GM04503 (cell line): Measurements from ENCODE around the gene ZNF638.
"Not testable (repeated sequence)": the region's sequence is repeated elsewhere in the genome, so short reads cannot be mapped to it uniquely, and the experiment has no call there.

Experiments
- DNase-seq: peaks from one replicate; pipeline ENCODE4 v3.0.0-alpha.2; 2012; ENCODE audit warnings: low read depth

Gene ZNF638

DNA sequence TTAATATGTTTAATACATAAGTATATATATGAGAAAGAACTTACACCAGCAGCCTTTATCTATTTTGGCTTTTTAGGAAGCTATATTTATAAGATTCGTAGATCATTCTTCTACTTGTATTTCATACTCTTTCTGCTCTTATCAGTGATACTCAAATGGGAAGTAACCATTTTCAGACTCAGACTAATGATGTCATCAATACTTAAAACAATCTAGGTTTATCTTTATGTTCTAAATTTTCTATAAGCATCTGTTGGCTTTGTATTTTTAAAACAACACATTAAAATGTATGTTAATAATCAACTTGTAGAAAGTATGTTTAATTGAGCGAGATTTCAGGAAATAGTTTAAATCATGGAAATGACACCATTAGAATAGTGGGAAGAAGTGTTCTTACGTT is 70.8 kb downstream of the ZNF638 start:
- no peak for DNase-seq

DNA sequence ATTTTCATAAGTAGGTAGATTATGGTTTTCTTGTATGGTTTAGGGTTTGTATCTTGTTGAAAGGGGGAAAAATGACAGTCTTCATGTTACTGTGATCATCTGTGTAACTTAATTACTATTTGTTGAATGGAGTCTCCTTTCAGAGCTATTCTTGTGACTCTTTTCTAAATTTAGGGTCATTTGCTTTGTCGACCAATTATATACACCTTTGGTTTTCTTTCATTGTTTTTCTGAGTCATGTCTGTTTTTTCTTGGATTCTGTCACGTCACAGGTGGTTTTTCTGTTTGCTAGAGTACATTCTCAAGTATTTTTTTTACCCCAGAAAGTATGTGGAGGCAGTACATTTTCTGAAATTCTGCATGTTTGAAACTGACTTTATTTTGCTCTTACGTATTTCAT is 78.0 kb downstream of the ZNF638 start:
- no peak for DNase-seq

DNA sequence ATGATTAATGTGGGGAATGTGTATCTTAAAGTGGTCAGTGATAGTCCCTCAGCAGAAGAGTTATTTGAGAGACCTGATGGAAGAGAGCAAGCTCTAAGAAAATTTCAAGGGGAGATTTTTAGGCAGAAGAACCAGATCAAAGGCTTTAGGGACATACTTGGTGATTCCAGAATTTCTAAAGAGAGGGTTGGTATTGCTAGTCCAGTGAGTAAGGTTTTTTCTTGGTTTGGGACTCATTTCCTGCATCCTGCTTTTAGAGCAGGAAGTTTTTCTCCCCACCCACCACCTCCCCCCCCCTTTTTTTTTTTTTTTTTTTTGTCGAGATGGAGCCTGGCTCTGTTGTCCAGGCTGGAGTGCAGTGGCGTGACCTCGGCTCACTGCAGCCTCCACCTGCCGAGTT is 79.1 kb downstream of the ZNF638 start:
- DNase-seq, result no peak

DNA sequence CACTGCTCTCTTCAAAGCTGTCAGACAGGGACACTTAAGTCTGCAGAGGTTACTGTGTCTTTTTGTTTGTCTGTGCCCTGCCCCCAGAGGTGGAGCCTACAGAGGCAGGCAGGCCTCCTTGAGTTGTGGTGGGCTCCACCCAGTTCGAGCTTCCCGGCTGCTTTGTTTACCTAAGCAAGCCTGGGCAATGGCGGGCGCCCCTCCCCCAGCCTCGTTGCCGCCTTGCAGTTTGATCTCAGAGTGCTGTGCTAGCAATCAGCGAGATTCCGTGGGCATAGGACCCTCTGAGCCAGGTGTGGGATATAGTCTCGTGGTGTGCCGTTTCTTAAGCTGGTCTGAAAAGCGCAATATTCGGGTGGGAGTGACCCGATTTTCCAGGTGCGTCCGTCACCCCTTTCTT is 85.3 kb downstream of the ZNF638 start:
- not testable (repeated sequence) for DNase-seq

DNA sequence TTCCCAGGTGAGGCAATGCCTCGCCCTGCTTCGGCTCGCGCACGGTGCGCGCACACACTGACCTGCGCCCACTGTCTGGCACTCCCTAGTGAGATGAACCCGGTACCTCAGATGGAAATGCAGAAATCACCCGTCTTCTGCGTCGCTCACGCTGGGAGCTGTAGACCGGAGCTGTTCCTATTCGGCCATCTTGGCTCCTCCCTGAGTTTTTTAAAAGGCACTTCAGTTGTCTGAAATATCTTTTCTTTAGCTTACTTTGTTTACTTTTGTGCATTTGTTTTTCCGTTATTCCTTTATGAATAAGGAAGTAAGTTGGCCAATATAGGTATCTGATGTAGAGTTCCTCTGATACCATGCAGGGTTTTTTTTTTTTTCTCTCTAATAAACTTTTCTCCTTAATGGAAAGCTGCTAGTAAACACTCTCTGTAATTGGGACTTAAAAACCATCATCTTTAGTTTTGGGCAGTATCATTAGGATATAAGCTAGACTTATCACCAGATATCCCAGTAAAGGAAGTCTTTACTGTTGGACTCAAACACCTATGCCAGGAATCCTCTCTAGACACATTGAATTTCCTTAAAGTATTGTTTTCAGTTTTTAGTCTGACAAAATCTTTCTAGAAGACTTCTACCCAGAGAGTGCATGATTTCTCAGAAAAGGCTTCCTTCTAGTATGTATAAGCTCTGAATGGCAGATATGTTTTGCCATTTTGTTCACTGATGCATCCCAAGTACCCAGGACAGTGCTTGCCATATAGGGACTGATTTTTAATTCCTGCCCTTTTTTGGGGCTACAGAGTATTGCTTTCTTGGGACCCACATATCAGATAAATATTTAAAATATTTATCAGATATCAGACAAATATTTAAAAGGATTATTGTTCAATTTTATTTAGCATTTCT is 86.0 kb downstream of the ZNF638 start:
- no peak for DNase-seq

DNA sequence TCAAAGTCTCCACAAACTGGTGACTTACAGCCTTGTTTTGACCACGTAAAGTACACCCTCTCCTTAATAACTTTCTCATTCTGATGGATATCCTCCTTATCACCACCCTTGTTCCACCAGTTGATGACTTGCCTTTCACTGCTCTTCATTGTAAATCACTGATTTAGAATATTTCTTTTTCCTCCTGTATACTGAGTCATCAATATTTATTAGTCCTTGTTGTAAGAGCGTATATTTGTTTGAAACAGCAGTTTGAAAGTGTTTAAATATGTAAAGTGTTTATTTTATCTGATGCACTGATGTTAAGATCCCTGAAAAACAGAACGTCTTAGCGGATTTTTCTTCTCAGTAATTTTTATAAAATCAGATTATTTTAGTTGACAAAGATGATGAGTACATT is 87.6 kb downstream of the ZNF638 start:
- DNase-seq, result no peak

DNA sequence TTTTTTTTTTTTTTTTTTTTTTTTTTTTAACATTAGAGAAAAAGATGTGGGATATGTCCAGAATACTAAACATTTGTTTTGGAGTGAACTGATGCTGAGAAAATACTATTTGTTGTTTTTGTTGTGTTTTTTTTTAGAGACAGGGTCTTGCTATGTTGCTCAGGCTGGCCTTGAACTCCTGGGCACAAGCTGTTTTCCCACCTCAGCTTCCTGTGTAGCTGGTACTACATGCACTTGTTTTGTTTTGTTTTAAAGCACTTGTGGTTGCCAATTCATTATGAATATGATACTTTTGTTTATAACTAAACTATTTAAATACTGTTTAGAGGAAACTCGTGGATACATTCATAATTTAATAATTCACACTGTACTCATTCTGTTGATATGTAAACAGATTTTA is 88.4 kb downstream of the ZNF638 start:
- DNase-seq, result no peak

DNA sequence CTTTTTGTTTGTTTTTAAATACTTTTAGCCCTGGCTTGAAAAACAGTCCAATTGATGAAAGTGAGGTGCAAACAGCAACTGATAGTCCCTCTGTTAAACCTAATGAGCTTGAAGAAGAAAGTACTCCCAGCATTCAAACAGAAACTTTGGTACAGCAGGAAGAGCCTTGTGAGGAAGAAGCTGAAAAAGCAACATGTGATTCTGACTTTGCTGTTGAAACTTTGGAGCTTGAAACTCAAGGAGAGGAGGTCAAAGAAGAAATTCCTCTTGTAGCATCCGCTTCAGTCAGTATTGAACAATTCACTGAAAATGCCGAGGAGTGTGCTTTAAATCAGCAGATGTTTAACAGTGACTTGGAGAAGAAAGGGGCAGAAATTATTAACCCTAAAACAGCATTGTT is 91.2 kb downstream of the ZNF638 start:
- DNase-seq, result no peak

DNA sequence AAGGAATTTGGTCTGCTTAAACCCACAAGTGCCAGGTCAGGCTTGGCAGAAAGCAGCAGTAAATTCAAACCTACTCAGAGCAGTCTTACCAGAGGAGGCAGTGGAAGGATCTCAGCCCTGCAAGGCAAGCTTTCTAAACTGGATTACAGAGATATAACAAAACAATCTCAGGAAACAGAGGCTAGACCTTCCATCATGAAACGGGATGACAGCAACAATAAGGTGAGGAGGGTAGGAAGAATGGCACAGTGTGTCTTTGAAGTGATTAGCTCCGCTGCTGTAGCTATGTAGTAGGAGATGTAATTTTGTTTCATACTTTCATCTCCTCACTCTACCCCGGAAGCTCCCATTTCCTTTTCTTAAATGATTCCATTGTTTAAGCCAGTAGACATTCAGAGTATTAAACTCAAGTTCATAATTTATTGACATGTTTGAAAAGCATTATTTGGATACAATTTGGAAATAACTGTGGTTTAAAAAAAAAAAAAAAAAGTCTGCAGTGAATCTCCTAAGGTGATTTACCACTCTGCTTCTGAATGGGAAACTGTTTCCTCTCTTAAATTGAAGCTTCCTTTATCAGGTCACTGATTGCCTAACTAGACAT is 92.3 kb downstream of the ZNF638 start:
- DNase-seq, result no peak

DNA sequence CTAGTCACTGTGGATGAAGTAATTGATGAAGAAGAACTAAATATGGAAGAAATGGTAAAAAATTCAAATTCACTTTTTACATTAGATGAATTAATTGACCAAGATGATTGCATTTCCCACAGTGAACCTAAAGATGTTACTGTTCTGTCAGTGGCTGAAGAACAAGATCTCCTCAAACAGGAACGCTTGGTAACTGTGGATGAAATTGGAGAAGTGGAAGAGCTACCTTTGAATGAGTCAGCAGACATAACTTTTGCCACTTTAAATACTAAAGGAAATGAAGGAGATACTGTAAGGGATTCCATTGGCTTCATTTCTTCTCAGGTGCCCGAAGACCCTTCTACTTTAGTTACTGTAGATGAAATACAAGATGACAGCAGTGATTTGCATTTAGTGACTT is 95.1 kb downstream of the ZNF638 start:
- no peak for DNase-seq

DNA sequence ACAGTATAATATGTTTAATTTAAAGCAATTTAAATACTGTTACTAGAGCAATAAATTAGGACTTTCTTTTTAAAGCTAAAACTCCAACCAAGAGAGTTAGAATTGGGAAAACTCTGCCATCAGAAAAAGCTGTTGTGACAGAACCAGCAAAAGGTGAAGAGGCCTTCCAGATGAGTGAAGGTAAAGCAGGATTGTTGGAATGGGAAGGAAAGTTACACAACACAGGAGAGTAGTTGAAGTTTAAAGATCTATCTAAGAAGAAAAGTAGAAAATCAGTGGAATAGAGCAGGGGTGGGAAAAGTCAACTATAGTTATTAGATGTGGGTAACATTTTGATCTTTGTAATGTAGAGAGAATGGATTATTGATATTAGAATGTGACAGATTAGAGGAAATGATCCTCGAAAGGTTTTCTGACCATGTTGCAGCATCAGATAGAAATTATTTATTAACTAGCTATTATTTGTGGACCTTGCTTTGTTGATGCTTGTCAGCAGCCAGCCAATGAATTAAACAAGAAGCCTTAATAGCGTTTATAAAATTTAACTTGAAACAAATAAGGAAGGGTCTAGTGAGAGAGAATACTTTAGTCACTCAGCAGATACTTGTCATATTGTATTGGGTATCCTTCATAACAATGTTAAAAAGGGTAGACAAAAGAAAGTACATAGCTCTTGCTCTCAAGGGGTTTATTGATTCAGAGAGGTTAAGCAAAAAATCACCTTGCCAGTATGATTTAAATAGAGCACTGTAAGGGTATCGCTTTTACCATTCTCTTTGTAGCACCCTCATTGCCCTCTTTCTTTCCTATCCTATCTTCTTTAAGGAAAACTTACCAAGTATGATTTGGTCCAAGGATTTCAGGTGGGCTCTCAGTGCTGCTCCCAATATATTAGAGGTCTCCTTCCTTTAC is 97.1 kb downstream of the ZNF638 start:
- no peak for DNase-seq

DNA sequence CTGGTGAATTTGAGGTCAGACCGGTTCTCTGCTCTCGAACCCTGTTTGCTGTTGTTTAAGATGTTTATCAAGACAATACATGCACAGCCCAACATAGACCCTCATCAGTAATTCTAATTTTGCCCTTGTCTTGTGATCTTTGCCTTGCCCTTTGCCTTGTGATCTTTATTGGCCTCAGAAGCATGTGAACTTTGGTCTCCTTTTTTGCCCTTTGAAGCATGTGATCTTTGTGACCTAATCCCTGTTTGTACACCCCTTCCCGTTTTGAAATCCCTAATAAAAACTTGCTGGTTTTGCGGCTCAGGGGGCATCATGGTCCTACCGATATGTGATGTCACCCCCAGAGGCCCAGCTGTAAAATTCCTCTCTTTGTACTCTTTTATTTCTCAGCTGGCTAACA is 113.6 kb downstream of the ZNF638 start:
- not testable (repeated sequence) for DNase-seq

DNA sequence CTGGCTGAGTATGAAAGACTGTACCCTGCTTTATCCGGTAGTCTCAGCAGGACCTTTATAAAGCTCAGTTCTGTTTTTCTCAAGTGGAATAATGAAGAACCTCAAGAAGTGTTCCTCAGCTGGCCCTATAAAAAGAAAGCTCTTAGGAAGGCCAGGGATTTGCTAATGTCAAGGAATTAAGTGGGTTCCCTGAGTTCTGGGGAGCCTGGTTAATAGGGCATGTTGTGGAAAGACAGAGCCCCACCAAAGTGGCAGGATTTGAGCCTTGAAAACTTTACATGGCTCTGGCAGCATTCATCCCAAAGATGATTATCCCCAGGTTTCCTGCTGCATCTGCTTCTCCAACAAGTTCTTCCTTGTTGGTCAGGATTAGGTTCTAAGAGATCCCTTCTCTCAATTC is 114.9 kb downstream of the ZNF638 start:
- no peak for DNase-seq

DNA sequence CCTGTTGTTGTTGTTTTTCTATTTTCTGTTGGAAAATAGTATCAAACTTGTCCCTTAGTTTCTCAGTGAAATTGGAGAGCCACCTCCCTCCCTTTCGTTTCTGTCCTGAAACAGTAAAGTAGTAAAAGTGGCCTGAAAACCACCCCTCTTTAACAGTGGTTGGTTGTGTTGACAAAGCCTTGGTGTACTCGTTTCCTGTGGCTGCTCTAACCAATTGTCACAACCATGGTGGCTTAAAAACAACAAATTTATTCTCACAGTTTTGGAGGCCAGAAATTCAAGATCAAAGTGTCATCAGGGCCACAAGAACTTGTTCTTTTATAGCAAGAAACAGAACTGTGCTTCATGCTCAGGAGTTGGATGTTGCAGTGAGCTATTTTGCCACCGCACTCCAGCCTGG is 117.8 kb downstream of the ZNF638 start:
- no peak for DNase-seq

DNA sequence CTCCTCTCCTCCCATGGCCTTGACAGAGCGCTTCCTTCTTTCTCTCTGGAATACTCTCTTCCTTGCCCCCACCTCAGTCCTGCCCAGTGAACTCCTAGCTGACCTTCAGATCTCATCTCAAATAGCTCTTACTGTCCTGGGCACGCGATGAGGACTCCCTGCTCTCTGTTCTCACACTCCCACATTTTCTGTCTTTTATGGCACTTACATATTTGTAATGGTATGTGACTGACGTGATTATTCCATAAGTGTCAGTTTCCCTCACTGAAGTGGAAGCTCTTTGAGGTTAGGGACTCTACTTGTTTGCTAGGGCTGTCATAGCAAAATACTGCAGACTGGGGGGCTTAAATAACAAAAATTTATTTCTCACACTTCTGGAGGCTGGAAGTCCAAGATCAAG is 120.1 kb downstream of the ZNF638 start:
- DNase-seq, result no peak

DNA sequence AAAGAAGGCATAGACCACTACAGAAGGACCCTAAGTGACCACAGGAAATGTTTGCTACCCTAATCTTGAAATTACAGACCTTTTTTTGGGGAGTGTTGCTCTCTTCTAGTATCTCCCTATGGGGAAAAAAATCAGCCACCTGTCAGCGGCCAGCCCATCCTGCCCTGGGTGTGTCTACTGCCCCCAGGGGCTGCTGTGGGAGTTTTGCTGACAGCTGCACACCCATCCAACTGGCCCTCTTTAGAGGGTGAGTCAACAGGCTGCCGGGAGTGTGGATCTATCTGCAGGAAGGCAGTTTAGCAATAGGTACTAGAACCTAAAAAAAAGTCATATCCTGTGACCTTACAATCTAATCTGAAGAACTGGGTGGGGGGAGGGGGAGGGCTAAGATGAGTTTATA is 121.0 kb downstream of the ZNF638 start:
- DNase-seq, result no peak

DNA sequence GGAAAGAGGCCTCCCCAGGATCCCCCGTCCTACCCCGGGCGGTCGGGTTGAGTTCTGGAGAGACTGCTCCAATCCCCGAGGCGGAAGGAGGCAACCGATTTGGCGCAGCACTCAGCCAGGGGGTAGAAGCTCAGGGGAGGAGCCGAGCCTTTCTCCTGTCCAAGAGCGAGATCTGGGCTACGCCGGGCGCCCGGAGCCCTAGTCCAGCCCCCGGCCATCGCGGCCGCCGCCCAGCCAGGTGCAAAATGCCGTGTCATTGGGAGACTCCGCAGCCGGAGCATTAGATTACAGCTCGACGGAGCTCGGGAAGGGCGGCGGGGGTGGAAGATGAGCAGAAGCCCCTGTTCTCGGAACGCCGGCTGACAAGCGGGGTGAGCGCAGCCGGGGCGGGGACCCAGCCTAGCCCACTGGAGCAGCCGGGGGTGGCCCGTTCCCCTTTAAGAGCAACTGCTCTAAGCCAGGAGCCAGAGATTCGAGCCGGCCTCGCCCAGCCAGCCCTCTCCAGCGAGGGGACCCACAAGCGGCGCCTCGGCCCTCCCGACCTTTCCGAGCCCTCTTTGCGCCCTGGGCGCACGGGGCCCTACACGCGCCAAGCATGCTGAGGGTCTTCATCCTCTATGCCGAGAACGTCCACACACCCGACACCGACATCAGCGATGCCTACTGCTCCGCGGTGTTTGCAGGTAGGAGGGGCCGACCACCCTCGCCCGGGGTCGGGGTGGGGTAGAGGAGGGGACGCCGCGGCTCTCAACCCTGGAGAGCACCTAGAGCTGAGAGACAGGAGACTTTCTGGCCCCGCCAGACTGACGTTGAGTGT is 122.0 kb downstream of the ZNF638 start, which contains the start of gene DYSF:
DYSF (plus strand) TSS at position 158 of the 817 bp plus-strand sequence.
- DNase-seq, result no peak

DNA sequence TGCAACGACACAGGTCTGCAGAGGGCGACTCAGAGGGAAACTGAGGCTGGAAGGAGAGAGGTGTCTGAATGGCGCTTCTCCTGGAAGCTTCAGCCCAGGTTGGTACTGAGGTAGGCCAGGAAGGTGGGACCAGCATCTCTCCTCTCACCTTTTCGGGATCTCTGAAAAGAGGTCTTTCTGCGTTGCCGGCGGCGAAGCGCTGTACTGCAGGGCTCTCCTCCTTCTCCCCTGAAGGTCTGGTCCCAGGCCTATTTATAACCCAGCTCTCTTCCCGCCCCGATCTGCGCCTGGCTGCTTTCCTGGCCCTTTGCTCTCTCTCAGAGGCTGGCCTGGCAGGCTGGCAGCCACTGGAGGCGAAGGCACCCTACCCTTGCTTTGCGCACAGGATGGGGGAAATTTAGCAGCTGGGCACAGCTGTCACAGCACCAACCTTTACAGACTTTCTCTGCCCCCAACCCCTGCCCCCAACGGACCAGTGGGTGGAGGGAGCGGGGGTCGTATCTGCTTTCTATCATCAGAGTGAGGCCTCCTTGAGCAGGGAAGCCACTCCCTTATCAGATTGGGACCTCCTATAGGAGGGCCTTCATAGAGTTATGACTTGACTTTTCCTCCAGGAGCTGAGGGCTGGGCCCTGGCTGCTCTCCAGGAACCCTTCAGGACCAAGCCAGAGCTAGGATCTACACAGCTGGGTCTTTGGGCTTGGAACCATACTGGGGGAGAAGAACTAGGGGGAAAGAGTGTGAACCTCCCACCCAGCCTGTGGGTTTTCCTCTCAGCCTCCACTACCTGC is 122.8 kb downstream of the ZNF638 start:
- DNase-seq, result no peak

DNA sequence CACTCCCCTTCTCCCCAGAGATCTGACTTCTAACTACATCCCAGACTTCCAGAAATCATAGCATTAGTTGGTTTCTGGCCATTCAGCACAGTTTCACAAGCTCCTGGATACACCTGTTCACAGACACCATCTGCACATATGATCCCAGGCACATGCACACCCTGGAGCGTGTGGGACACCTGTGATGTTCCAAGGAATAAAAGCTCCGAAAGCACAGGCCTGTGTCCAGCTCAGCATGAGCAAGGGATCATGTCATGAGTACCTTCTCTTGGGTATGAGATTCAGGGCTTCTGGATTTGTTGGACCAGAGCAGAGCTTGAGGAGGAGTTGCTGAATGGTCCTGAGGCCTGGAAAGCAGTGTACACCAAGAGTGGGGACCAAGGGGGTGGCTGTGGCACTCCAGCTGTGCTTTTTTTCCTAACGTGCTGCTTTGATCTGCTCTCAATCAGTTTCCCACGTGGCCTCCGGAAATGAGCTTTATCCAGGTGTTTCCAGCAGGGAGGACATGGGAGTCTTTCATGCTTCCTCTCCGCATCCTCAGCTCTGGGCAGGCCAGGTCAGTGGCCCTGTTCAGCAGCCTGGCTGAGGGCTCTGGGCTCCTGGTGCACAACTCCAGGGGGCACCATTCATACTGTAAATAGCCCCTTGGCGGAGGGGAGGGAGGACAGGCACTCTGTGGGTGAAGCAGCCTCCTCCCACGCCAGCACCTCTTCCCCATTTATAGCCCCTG is 123.6 kb downstream of the ZNF638 start:
- DNase-seq, result no peak
